Progenitor cell of endocrine pancreas (in vitro differentiated cells): Measurements from ENCODE around the gene IFT81. TPM values are rescaled to one million over a fixed set of nuclear protein-coding genes. Genes with fewer than 3 reads are reported as not detected.
A peak's percentile ranks its signal among the peaks of the same experiment; 100 is the strongest.

ENCODE experiments used
- DNase-seq: peaks from one replicate; pipeline ENCODE4 v3.0.0; 2021; ENCODE audit warnings: low spot score; ENCODE audit not compliant: unreplicated experiment
- H3K27ac Mint-ChIP-seq: 2 replicates; pipeline ENCODE4 v1.8.0; 2021; ENCODE audit warnings: mild to moderate bottlenecking, moderate library complexity, mixed read lengths
- H3K27me3 Mint-ChIP-seq: 2 replicates; pipeline ENCODE4 v1.8.0; 2021; ENCODE audit warnings: mixed read lengths
- H3K36me3 Mint-ChIP-seq: 2 replicates; pipeline ENCODE4 v1.8.0; 2022; ENCODE audit warnings: mixed read lengths; ENCODE audit not compliant: insufficient read depth
- H3K4me1 Mint-ChIP-seq: 2 replicates; pipeline ENCODE4 v1.8.0; 2021; ENCODE audit warnings: low read depth, mixed read lengths
- H3K4me3 Mint-ChIP-seq: 2 replicates; pipeline ENCODE4 v1.8.0; 2021; ENCODE audit warnings: low read depth, mild to moderate bottlenecking, moderate library complexity, mixed read lengths
- H3K9me3 Mint-ChIP-seq: 2 replicates; pipeline ENCODE4 v1.8.0; 2021; ENCODE audit warnings: low read depth, mixed read lengths
- total RNA-seq: library from RNA; stranded (reverse); gene quantifications from 2 replicates; pipeline ENCODE4 v1.2.1, GENCODE V29; 2021
- TF ChIP-seq, protein P1 (sequence below): fragments of 200-600 bp; sonication (generic); IDR thresholded peaks from one replicate; pipeline ENCODE4 v1.5.0; 2021; ENCODE audit warnings: antibody characterized with exemption, mild to moderate bottlenecking; ENCODE audit not compliant: unreplicated experiment

Gene IFT81
- total RNA-seq, 1 donor from 2014 or later, result 48.7 TPM

- Mint-ChIP-seq H3K36me3 (no peaks in the 10 kb centered on the region), H3K4me3 (no peak overlapping the region)
- no peak for DNase-seq
Observed at GRCh38 chr12:110093631-110094311, 30.4 kb upstream of the IFT81 start.

GRCh38 chr12:110100315-110100970 is 23.7 kb upstream of the IFT81 start:
- H3K9me3 Mint-ChIP-seq, result no peaks in the 10 kb centered on the region
- H3K36me3 Mint-ChIP-seq, result no peaks in the 10 kb centered on the region
- no peak overlapping the region for H3K4me3 Mint-ChIP-seq
- peaks cover 1% of the 10 kb centered on the region for H3K4me1 Mint-ChIP-seq
- DNase-seq, result peak; percentile 61
- no peaks in the 10 kb centered on the region for H3K27me3 Mint-ChIP-seq
- H3K27ac Mint-ChIP-seq, result no peak overlapping the region
- TF ChIP-seq, protein P1, sequence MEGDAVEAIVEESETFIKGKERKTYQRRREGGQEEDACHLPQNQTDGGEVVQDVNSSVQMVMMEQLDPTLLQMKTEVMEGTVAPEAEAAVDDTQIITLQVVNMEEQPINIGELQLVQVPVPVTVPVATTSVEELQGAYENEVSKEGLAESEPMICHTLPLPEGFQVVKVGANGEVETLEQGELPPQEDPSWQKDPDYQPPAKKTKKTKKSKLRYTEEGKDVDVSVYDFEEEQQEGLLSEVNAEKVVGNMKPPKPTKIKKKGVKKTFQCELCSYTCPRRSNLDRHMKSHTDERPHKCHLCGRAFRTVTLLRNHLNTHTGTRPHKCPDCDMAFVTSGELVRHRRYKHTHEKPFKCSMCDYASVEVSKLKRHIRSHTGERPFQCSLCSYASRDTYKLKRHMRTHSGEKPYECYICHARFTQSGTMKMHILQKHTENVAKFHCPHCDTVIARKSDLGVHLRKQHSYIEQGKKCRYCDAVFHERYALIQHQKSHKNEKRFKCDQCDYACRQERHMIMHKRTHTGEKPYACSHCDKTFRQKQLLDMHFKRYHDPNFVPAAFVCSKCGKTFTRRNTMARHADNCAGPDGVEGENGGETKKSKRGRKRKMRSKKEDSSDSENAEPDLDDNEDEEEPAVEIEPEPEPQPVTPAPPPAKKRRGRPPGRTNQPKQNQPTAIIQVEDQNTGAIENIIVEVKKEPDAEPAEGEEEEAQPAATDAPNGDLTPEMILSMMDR, result peak; percentile 93

More at GRCh38 chr12:110093631-110094311, 30.4 kb upstream of the IFT81 start:
- H3K4me1 Mint-ChIP-seq, result peaks cover 9% of the 10 kb centered on the region
- no peak overlapping the region for H3K27ac Mint-ChIP-seq
- TF ChIP-seq, protein P1, result no peak
- peaks cover 3% of the 10 kb centered on the region for H3K27me3 Mint-ChIP-seq
- H3K9me3 Mint-ChIP-seq, result no peaks in the 10 kb centered on the region

GRCh38 chr12:110102255-110102654 is 21.9 kb upstream of the IFT81 start:
- H3K4me1 Mint-ChIP-seq, result peaks cover 1% of the 10 kb centered on the region
- H3K27me3 Mint-ChIP-seq, result no peaks in the 10 kb centered on the region
- H3K36me3 Mint-ChIP-seq, result no peaks in the 10 kb centered on the region
- no peaks in the 10 kb centered on the region for H3K9me3 Mint-ChIP-seq
- TF ChIP-seq, protein P1, result no peak
- no peak overlapping the region for H3K27ac Mint-ChIP-seq
- no peak overlapping the region for H3K4me3 Mint-ChIP-seq
- DNase-seq, result no peak

GRCh38 chr12:110104188-110105094 is 19.7 kb upstream of the IFT81 start:
- DNase-seq, result no peak
- peaks cover 17% of the 10 kb centered on the region for H3K4me1 Mint-ChIP-seq
- H3K4me3 Mint-ChIP-seq, result no peak overlapping the region
- no peaks in the 10 kb centered on the region for H3K36me3 Mint-ChIP-seq
- H3K27ac Mint-ChIP-seq, result no peak overlapping the region
- TF ChIP-seq, protein P1, result no peak
- H3K27me3 Mint-ChIP-seq, result peaks cover 2% of the 10 kb centered on the region
- no peaks in the 10 kb centered on the region for H3K9me3 Mint-ChIP-seq

DNA sequence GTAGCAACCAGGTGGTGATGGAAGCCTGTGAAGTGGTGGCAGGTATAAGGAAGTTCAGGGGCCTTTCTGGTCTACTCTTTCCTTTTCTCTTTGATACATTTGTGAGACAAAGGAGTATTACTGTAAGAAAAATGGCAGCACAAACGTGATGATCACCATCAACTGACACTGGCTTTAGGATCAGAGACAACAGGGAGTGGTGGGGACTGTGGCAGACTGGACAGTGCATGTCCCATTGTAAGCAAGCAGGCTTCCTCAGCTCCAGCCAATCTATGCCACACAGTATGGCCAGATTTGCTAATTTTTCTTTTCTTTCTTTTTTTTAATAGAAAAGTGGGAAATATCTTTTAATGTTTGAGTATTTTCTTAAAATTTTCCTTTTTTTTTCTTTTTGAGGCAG is 19.0 kb upstream of the IFT81 start:
- TF ChIP-seq, protein P1, result no peak
- no peak for DNase-seq
- H3K4me3 Mint-ChIP-seq, result no peak overlapping the region
- no peaks in the 10 kb centered on the region for H3K36me3 Mint-ChIP-seq
- H3K9me3 Mint-ChIP-seq, result no peaks in the 10 kb centered on the region
- no peak overlapping the region for H3K27ac Mint-ChIP-seq
- peaks cover 2% of the 10 kb centered on the region for H3K27me3 Mint-ChIP-seq
- H3K4me1 Mint-ChIP-seq, result peaks cover 20% of the 10 kb centered on the region
